HG03095 (cell line): Measurements from ENCODE around the gene SERTAD3.
"Not testable (repeated sequence)": the region's sequence is repeated elsewhere in the genome, so short reads cannot be mapped to it uniquely, and the experiment has no call there.

Experiments
- ATAC-seq: cut with Tn5 transposase; IDR thresholded peaks from one replicate; pipeline ENCODE4 v1.9.1; 2021; ENCODE audit warnings: moderate library complexity; ENCODE audit not compliant: unreplicated experiment

SERTAD3 gene, protein sequence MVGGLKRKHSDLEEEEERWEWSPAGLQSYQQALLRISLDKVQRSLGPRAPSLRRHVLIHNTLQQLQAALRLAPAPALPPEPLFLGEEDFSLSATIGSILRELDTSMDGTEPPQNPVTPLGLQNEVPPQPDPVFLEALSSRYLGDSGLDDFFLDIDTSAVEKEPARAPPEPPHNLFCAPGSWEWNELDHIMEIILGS

DNA sequence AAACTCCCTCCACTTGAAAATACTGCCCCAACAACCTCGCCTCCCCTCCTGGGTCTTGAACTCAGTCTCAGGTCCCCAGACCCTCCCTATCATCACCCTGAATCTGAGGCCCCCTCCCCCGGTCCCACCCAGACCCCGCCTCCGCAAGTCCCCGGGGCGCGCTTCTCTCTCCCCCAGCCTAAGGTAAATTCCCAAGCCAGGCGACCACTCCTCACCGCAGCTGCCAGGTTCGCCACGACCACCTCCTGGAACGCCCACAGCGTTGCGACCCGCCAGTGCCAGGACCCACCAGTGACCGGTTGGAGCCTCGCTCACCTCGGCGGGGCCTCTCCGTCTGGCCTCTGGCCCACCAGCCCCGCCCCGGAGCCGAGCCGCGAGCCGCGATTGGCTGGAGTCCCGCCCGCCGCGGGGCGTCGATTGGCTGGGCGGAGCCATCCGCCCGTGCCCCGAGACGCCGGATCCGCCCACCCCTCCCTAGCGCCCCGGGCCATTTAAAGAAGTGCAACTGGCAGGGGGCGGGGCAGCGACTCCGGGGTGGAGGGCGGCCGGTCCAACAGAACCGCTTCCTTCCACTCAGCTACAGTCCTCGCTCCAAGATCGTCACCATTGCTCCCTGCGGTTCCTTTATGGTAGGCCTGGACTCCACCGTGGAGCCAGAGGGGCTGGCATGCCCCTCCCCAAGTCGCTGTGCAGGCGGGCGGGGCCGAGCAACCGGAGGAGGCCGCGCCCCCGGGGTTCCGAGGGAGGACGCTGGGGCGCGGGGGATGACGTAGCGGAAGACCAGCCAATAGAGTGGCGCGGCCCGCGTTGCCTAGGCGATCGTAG lies at the start of gene SERTAD3:
Gene SERTAD3 (minus strand): TSS at position 336 of the 825 bp plus-strand sequence. CDS start 2,255 bp downstream, outside the sequence.
- peak; percentile 60 for ATAC-seq

DNA sequence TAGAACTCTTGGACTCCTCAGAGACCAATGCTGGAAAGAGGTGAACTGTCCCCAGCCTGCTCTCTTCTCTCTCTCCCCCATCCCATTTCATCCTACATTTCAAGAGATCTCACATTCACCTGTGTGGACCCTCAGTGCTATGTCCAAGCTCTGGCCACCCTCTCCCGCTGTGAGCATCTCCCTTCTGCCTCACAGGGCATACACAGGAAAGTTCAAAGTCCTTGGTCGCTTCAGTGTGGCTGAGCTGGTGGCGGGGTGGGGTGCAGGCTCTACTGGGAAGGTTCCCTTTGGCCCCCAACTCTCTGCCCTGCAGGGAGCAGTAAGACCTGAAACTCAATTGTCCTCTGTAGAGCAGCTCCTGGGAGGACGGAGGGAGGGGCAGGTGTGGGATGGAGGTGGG lies 49.6 kb upstream of the SERTAD3 start:
- ATAC-seq: no peak

DNA sequence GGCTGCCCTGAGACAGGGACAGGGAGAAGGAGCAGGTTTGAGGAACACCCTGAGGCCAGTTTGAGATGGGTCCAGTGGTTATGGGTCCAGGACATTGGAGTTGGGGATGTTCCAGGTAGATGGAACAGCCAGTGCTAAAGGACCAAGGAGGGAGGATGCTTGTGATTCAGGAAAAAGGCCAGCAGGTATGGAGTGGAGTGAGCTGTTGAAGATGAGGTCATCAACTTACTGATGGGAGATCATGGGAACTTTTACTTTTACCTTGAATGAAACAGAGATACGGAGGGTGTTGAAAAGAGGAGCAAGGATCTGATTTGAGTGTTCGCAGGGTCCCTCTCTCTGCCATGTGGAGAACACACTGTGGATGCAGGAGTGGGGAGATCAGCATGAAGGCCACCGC lies 48.1 kb upstream of the SERTAD3 start:
- ATAC-seq: no peak

DNA sequence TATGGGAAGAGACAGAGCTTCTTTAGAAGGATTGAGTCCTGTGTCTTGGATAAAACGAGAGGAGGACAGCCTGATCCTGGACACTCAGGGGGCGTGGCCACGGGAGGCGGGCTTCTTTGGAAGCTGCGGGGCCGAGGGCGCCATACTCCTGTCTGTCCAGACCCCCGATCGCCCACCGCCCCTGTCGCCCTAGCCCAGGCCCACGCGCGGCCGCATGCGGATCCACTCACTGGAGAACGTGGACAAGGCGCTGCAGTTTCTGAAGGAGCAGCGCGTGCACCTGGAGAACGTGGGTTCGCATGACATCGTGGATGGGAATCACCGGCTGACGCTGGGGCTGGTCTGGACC lies 45.7 kb upstream of the SERTAD3 start:
- no peak for ATAC-seq

DNA sequence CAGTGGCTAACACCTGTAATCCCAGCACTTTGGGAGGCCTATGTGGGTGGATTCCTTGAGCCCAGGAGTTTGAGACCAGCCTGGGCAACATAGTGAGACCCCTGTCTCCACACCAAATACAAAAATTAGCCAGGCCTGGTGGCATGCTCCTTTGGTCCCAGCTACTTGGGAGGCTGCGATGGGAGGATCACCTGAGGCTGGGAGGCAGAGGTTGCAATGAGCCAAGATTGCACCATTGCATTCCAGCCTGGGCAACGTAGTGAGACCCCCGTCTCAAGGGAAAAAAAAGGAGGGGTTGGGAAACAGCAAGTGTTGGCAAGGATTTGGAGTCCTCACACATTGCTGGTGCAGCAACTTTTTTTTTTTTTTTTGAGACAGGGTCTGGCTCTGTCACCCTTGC lies 41.9 kb upstream of the SERTAD3 start:
- no peak for ATAC-seq

DNA sequence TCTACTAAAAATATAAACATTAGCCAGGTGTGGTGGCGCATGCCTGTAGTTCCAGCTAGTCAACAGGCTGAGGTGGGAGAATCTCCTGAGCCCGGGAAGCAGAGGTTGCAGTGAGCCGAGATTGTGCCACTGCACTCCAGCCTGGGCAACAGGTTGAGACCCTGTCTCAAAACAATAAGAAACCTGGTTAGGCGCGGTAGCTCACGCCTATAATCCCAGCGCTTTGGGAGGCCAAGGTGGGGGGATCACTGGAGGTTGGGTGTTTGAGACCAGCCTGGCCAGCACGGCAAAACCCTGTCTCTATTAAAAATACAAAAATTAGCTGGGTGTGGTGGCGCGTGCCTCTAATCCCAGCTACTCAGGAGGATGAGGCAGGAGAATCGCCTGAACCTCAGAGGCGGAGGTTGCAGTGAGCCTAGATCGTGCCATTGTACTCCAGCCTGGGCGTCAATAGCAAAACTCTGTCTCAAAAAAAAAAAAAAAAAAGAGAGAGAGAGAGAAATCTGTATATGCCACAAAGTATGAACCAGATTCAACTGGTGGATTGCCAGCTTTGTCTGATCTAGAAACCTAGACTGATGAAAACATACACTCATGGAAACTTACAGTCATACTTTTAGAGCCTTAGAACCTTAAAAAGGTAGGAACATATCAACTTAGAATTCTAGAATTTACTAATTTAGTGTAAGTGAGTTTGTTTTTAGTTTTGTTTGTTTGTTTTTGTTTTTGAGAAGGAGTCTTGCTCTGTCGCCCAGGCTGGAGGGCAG lies 31.9 kb upstream of the SERTAD3 start:
- ATAC-seq: not testable (repeated sequence)

DNA sequence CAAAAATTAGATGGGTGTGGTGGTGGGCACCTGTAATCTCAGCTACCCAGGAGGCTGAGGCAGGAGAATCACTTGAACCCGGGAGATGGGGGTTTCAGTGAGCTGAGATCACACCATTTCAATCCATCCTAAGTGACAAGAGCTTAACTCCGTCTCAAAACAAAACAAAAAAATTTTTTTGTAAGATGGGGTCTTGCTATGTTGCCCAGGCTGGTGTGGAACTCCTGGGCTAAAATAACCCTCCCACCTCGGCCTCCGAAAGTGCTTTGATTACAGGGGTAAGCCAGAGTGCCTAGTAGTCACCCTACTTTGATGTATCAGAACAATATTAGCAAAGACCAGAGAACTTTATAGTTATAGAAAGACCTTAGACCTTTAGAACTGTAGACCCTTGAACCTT lies 30.6 kb upstream of the SERTAD3 start:
- ATAC-seq: no peak

DNA sequence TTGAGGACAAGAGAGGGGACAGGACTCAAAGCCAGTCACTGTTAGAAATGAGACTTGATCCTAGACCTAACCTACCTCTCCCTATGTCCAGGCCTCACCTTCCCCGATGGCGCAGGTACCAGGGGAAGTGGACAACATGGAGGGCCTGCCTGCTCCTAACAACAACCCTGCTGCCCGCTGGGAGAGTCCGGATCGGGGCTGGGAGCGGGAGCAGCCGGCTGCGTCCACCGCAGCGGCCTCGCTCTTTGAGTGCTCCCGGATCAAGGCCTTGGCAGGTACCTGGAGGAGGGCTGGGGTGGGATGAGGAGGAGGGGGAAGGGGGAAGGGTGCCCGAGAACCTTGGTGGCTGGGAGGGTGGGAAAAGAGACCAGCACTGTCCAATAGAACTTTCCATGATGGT lies 28.4 kb upstream of the SERTAD3 start:
- ATAC-seq: no peak

DNA sequence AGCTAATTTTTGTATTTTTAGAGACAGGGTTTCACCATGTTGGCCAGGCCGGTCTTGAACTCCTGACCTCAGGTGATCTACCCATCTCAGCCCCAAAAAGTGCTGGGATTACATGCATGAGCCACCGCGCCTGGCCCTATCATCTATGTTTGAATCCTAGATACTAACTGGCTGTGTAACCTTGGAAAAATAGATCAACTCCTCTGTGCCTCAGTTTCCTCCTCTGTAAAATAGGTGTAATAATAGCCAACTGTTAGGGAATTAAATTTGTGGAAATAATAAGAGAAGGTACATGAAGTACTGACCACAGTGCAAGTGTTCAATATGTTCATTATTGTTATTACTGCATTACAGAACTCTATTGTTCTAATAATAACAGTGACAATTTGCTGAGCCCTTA lies 27.0 kb upstream of the SERTAD3 start:
- no peak for ATAC-seq

DNA sequence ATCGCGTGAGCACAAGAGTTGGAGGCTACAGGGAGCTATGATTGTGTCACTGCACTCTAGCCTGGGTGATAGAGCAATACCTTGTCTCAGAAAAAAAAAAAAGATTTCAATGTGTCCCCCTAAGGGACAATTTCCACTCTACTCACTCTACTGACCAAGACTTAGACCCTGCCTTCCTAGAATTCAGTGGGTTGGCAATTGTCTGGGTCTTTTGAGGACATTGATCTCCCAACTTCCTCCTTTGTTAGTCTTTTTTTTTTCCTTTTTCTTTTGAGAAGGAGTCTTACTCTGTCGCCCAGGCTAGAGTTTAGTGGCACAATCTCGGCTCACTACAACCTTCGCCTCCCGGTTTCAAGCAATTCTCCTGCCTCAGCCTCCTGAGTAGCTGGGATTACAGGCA lies 24.9 kb upstream of the SERTAD3 start:
- ATAC-seq: no peak

DNA sequence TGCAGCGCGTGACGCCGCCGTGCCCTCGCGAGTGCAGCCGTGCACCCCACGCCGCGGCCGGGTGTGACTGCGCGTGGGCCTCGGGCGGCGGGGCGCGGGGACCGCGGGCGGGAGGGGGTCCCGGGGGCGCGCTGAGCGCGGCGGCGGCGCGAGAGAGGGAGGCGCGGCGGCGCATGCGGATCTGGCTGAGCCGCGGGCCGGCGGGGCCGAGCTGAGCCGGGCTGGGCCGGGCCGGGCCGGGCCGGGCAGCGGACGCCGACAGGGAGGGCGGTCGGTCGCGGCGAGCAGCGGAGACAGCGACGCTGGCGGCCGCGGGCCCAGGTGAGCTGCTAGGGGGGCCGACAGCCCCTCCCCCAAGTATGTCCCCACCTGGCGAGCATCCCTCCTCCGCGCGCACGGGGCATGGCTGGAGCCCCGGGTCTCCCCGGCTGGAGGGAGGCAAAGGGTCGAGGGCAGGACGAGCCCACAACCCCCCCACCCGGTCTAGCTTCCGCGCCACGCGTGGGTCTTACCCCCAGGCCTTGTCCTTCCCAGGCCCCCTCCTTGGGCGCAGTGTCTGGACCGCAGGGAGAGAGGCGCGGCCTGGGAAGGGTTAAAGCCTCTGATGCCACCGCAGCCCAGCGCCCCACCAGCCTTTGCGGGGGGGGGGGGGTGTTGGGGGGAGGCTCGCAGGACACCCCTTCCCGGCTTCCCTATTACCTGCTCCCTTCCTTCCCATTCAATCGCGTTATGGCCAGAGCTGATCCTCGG lies 23.0 kb upstream of the SERTAD3 start, which contains the start of gene SPTBN4:
Gene SPTBN4 (plus strand): TSS at position 17 of the 750 bp plus-strand sequence. CDS start 5,621 bp downstream, outside the sequence.
- no peak for ATAC-seq

DNA sequence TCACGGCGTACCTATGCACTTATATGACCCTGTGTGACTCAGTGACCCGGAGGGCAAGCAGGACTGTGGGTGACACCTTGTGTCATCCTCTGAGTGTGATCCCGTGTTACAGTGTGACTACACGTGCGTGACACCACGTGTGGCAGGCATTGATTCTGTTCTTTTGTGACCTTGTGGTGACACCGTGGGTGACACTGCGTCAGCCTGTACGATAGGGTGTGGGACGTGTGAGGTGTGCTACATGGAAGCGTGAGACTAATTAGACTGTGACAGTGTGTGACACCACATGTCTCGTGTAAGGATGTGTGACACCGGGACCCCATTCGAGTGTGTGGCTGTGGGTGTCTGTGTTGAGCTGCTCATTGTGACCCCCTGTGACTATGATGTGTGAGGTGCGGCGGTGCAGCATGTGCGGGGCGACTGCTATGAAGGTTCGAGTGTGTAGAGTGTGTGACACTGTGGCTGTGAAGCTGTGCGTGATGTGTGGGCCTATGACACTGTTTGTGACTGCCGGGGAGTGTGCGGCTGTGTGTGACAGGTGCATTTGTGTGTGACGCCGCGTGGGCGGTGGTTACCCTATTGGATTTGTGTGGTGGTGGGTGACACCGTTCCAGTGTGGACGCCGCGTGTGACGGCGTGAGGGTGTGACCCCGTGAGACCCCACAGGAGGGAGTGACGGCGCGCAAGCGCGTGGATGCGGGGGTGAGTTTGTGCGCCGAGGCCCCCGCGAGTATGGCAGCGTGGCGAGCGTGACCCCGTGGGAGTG lies 22.3 kb upstream of the SERTAD3 start:
- ATAC-seq: peak; percentile 15

DNA sequence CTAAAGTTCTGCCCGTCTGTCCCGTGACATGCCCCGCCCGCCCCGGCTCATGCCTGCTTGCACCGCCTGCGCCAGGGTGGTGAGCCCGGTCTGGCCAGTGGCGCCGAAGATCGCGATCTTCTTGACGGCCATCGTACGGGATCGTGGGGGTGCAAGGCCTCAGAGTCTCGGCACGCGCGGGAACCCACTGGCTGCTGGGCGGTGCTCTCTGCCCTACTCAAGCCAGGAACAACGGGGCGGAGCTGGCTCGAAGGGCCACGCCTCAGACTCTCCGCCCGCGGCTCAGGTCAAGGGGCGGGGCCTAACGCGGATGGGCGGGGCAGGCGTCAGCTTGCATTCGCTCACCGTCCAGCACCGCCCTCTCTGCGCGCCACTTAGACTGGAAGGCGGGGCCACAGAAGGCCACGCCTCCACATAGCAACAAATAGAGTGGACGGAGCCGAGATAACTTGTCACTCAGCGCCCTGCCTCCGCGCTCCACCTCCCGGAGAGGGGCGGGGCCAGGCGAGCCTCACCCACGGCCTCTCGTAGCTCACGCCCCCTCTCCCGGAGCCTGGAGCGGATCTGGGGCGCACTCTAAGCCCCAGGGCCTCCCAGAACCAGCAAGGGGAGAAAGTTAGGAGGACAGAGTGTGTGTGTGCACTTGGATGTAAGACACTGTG lies 21.6 kb upstream of the SERTAD3 start, which contains the start of gene BLVRB:
Gene BLVRB (minus strand): TSS at position 189 of the 662 bp plus-strand sequence. CDS start 57 bp downstream, at position 132.
- ATAC-seq: peak; percentile 87

DNA sequence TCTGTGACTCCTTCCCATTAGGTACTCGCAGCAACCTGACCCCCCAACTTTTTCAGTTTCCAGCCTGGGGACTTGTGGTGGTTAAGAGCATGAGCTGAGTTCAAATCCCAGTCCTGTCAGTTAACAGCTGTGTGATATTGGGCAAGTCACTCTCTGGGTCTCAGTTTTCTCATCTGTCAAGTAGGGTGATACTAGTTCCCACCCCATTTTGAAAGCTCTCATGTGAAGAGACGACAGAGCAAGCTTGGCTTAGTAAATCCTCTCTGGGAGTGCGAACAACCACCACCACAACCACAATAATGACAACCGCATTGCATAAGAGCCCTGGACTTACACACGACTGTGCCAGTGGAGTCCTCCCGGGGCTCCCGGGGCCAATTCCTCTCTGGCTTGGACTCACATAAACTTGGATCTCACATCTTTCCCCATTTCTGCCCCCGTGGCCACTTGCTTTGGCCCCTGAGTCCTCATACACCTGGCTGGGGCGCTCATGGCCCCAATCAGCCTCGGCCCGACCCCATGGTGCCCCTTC lies 21.0 kb upstream of the SERTAD3 start:
- ATAC-seq: no peak

DNA sequence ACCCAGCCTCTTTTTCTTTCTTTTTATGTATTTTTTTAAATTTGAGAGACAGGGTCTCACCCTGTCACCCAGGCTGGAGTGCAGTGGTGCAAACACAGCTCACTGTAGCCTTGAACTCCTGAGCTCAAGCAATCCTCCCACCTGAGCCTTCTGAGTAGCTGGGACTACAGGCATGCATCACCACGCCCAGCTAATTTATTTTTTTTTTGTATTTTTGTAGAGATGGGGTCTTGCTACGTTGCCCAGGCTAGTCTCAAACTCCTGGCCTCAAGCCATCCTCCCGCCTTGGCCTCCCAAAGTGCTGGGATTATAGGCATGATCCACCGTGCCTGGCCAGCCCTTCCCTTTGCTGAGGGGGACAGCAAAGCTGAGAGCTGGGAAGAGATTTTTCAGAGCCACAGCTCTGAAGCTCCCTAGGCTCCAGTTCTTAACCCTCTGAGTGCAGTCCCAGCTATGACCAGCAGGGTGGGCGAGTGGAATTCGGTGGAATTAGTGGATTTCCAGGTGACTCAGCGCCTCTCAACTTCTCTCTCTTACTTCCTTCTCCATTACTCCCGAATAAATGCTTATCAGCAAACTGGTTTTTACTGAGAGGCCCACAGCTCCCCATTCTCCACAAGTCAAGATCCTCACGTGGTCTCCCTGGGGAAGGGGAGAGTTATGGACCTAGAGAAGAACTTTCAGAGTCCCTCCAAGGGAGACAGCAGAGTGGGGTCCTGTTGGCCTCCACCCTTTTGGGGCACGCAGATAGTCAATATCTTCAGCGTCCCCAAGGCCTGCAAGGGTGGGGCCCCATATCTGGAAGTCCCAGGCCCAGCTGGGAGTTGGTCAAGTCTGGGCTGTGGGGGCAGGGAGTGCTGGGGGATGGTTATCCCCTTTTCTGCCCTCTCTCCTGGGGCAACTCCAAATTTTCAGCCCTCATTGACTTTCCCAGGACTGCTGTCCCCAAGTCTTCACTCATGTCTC lies 20.2 kb upstream of the SERTAD3 start:
- no peak for ATAC-seq

DNA sequence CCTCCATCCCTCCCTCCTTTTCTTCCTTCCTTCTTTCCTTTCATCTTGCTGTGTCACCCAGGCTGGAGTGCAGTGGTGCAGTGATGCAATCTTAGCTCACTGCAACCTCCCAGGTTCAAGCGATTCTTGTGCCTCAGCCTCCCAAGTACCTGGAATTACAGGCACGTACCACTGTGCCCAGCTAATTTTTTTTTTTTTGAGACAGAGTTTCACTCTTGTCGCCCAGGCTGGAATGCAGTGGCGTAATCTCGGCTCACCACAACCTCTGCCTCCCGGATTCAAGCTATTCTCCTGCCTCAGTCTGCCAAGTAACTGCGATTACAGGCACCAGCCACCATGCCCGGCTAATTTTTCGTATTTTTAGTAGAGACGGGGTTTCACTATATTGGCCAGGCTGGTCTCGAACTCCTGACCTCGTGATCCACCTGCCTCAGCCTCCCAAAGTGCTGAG lies 19.5 kb upstream of the SERTAD3 start:
- ATAC-seq: not testable (repeated sequence)

DNA sequence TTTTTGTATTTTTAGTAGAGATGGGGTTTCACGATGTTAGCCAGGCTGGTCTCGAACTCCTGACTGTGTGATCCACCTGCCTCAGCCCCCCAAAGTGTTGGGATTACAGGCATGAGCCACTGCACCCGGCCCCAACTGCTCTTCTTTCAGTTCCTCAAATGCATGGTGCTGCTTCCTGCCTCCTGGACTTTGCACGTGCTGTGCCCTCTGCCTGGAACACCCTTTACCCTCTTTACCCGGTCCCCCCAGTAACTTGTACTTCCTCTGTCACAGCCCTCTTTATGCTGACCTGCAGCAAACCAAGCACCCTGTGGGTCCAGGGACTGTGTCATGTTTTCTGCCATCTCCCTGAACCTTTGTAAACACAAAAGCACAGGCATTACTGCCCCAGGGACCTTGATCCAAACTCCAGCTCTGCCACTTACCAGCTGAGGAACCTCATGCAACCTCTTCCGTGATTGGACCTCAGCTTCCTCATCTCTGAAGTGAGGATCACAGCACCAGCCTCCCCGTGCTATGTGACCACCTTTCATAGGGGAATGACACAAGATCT lies 17.6 kb upstream of the SERTAD3 start:
- no peak for ATAC-seq

DNA sequence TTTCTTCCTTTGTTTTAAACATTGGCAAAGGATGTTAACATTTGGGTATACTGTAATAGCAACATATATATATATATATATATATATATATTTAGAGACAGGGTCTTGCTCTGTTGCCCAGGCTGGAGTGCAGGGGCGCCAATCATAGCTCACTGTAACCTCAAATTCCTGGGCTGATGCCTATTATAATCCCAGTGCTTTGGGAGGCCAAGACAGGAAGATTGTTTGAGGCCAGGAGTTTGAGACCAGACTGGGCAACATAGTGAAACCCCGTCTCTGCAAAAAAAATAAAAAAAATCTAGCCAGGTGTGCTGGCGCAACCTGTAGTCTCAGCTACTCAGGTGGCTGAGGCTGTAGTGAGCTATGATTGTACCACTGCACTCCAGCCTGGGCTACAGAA lies 16.1 kb upstream of the SERTAD3 start:
- ATAC-seq: no peak
